Stomach (tissue), 9 donors: ENCODE data around the gene NR6A1. TPM values are rescaled to one million over a fixed set of nuclear protein-coding genes. Genes with fewer than 3 reads are reported as not detected.

Experiments
- DNase-seq, 2 donors: peaks; one replicate each; pipeline versions ENCODE4 v3.0.0 to v3.0.0-alpha.2; 2013 to 2019
- H3K27ac ChIP-seq, 5 donors: fragments of 200-600 bp in 4 of 5; sonication (generic) in 4 of 5; one replicate each; pipeline ENCODE4 v1.5.1; 2013 to 2019; ENCODE audit warnings: mild to moderate bottlenecking in 1 of 5, moderate library complexity in 1 of 5
- H3K27me3 ChIP-seq, 3 donors: fragments of 200-600 bp; sonication (generic); one replicate each; pipeline ENCODE4 v1.5.1; 2017 to 2019; ENCODE audit warnings: mixed run types in 1 of 3
- H3K36me3 ChIP-seq, 4 donors: fragments of 200-600 bp; sonication (generic); 1 replicate in 3 of 4; 2 replicates in 1 of 4; pipeline ENCODE4 v1.5.1; 2016 to 2019
- H3K4me1 ChIP-seq, 4 donors: fragments of 200-600 bp; sonication (generic); one replicate each; pipeline ENCODE4 v1.5.1; 2016 to 2019
- H3K4me3 ChIP-seq, 4 donors: fragments of 200-600 bp; sonication (generic) in 3 of 4; one replicate each; pipeline ENCODE4 v1.5.1; 2016 to 2019; ENCODE audit warnings: mild to moderate bottlenecking in 1 of 4
- H3K9me3 ChIP-seq, 4 donors: fragments of 200-600 bp; sonication (generic); one replicate each; pipeline ENCODE4 v1.5.1; 2016 to 2019
- CTCF ChIP-seq, 7 experiments: fragments of 450-650 bp in 4 of 7; fragments of 200-600 bp in 3 of 7; sonication (generic) in 3 of 7; IDR thresholded peaks; one replicate each; pipeline ENCODE4 v1.5.1; 2016 to 2019; ENCODE audit warnings: antibody characterized with exemption in 7 of 7, control low read depth in 2 of 7, mild to moderate bottlenecking in 1 of 7
- EP300 ChIP-seq: sonication (generic); formaldehyde crosslinking; IDR thresholded peaks from one replicate; pipeline ENCODE4 v1.6.1; 2017; ENCODE audit warnings: antibody characterized with exemption
- POLR2A ChIP-seq, 4 donors: fragments of 450-650 bp; IDR thresholded peaks; one replicate each; pipeline ENCODE4 v1.6.1; 2016; ENCODE audit warnings: antibody characterized with exemption in 4 of 4, control low read depth in 2 of 4, mild to moderate bottlenecking in 1 of 4, moderate library complexity in 1 of 4
- POLR2AphosphoS5 ChIP-seq, 3 donors: sonication (generic); formaldehyde crosslinking; IDR thresholded peaks; one replicate each; pipeline ENCODE4 v1.6.1; 2016; ENCODE audit warnings: antibody characterized with exemption in 3 of 3
- WGBS, 5 donors: extraction: QIAGEN DNeasy Blood & Tissue Kit in 3 of 5; methylation state at CpG; one replicate each; pipeline versions ENCODE4 v1.1.5 to v1.1.7; 2013 to 2018; 5-methylcytosine and 5-hydroxymethylcytosine counted together
- intact Hi-C: fragments of 100-400 bp; cut with DNase I; formaldehyde crosslinking; loops from one replicate; pipeline ENCODE4 v1.15.1; 2023; ENCODE audit warnings: low total_unique reads
- polyA plus RNA-seq, 3 donors: library from polyadenylated mRNA; stranded (reverse); fragments of 200-250 nt; gene quantifications; one replicate each; pipeline ENCODE4 v1.2.3, GENCODE V29; 2013
- total RNA-seq, 5 donors: library from RNA; depleted of rRNA; stranded (reverse); fragments of >200 nt; gene quantifications; one replicate each; pipeline versions ENCODE4 v1.1.0 to v1.2.3, GENCODE V29; 2014 to 2016
- donor health status: healthy with polysubstance abuse.
- donor health status: Bipolar disorder and iron deficiency.
- donor health status: healthy.

Gene NR6A1
- total and polyA plus RNA-seq, 8 donors = 0.15 to 3.2 (median 1.5) TPM; not detected in 1

GRCh38 chr9:124490004-124490403, 281.1 kb downstream of the NR6A1 start:
- Histone ChIP-seq H3K27ac (no peak overlapping the region), H3K4me3 (no peak overlapping the region), H3K36me3 (no peaks in the 10 kb centered on the region), H3K4me1 (peaks cover 0 to 3% (median 0%) of the 10 kb centered on the region in 4 donors), H3K9me3 (no peaks in the 10 kb centered on the region), H3K27me3 (peaks cover 0 to 88% (median 19%) of the 10 kb centered on the region in 3 donors)
- DNase-seq = no peak
- TF ChIP-seq CTCF (IDR thresholded peaks at IDR 0.05) (no peak), POLR2AphosphoS5 (IDR thresholded peaks at IDR 0.05) (no peak), POLR2A (IDR thresholded peaks at IDR 0.05) (no peak), EP300 (no peak)
- 65 to 84% (median 76%) methylated on average over 2 of the region's 2 CpGs for WGBS, 5 donors
- intact Hi-C loops = no loop called here

- Histone ChIP-seq H3K27ac (no peak overlapping the region), H3K4me3 (no peak overlapping the region), H3K27me3 (peaks cover 0 to 88% (median 19%) of the 10 kb centered on the region in 3 donors), H3K9me3 (no peaks in the 10 kb centered on the region), H3K36me3 (no peaks in the 10 kb centered on the region), H3K4me1 (peaks cover 0 to 3% (median 0%) of the 10 kb centered on the region in 4 donors)
- no peak for DNase-seq
- 51 to 61% (median 59%) methylated on average over 13 of the region's 13 CpGs for whole genome bisulfite sequencing, 5 donors
- intact Hi-C loops = no loop called here
- TF ChIP-seq EP300 (no peak), CTCF (IDR thresholded peaks at IDR 0.05) (no peak), POLR2A (IDR thresholded peaks at IDR 0.05) (no peak), POLR2AphosphoS5 (IDR thresholded peaks at IDR 0.05) (no peak)
Observed at GRCh38 chr9:124489222-124489621, 281.9 kb downstream of the NR6A1 start.

- WGBS, 5 donors = 87 to 93% (median 89%) methylated on average over 6 to 8 of the region's 8 CpGs
Observed at GRCh38 chr9:124488641-124489210, 282.4 kb downstream of the NR6A1 start.

More at GRCh38 chr9:124488641-124489210, 282.4 kb downstream of the NR6A1 start:
- TF ChIP-seq POLR2A (IDR thresholded peaks at IDR 0.05) (no peak), EP300 (no peak), CTCF (IDR thresholded peaks at IDR 0.05) (no peak), POLR2AphosphoS5 (IDR thresholded peaks at IDR 0.05) (no peak)
- Histone ChIP-seq H3K4me1 (peaks cover 0 to 3% (median 0%) of the 10 kb centered on the region in 4 donors), H3K4me3 (no peak overlapping the region), H3K27me3 (peaks cover 0 to 90% (median 19%) of the 10 kb centered on the region in 3 donors), H3K36me3 (no peaks in the 10 kb centered on the region), H3K27ac (no peak overlapping the region), H3K9me3 (no peaks in the 10 kb centered on the region)
- DNase-seq = no peak
- intact Hi-C loops = no loop called here
